Naive thymus-derived CD4-positive, alpha-beta T cell (primary cell): ENCODE measurements around the gene PHGDH. TPM values are rescaled to one million over a fixed set of nuclear protein-coding genes. Genes with fewer than 3 reads are reported as not detected.
"Not testable (repeated sequence)": the region's sequence is repeated elsewhere in the genome, so short reads cannot be mapped to it uniquely, and the experiment has no call there.

Experiments used
- ATAC-seq: fragments of 150-1000 bp; cut with Tn5 transposase; 2 replicates; pipeline ENCODE4 v1.10.0; 2021; ENCODE audit warnings: mild to moderate bottlenecking, moderate library complexity
- CTCF ChIA-PET: fragments of 350-600 bp; sonication (Branson Sonifier 250); formaldehyde crosslinking; loops from one replicate; lab custom pipeline; 2021; ENCODE audit warnings: antibody characterized with exemption; lab: Charles Lee
- POLR2A ChIA-PET: fragments of 350-600 bp; sonication (Branson Sonifier 250); formaldehyde crosslinking; loops from one replicate; lab custom pipeline; 2021; ENCODE audit warnings: antibody characterized with exemption, inconsistent platforms; lab: Charles Lee
- DNase-seq, 9 donors: peaks; one replicate each; pipeline versions ENCODE4 v3.0.0 to v3.0.0-alpha.2; 2020 to 2022; ENCODE audit warnings: mixed read lengths in 1 of 9
- H3K27ac ChIP-seq: one replicate; pipeline ENCODE4 v1.7.0; 2013; ENCODE audit warnings: mild to moderate bottlenecking, low read depth, low read length, moderate library complexity
- H3K27me3 ChIP-seq, 2 donors: one replicate each; pipeline ENCODE4 v1.7.0; 2013; ENCODE audit warnings: low read length in 2 of 2, mild to moderate bottlenecking in 2 of 2, moderate library complexity in 2 of 2; ENCODE audit not compliant: control insufficient read depth in 2 of 2, insufficient read depth in 2 of 2
- H3K36me3 ChIP-seq, 3 experiments: 1 replicate in 2 of 3; 2 replicates in 1 of 3; pipeline ENCODE4 v1.7.0; 2013; ENCODE audit warnings: low read length in 3 of 3, mild to moderate bottlenecking in 3 of 3, moderate library complexity in 1 of 3; ENCODE audit not compliant: insufficient read depth in 3 of 3, control insufficient read depth in 2 of 3
- H3K4me1 ChIP-seq, 2 donors: one replicate each; pipeline ENCODE4 v1.7.0; 2013; ENCODE audit warnings: low read length in 2 of 2, mild to moderate bottlenecking in 2 of 2, moderate library complexity in 1 of 2; ENCODE audit not compliant: control insufficient read depth in 2 of 2, insufficient read depth in 2 of 2
- H3K4me3 ChIP-seq: 2 replicates; pipeline ENCODE4 v1.7.0; 2013; ENCODE audit warnings: mild to moderate bottlenecking, low read length
- H3K9me3 ChIP-seq, 3 experiments: 1 replicate in 2 of 3; 2 replicates in 1 of 3; pipeline ENCODE4 v1.7.0; 2013; ENCODE audit warnings: low read length in 3 of 3; ENCODE audit not compliant: control insufficient read depth in 2 of 3
- H3K27ac Mint-ChIP-seq, 9 donors: one replicate each; pipeline ENCODE4 v1.8.0; 2020 to 2022; ENCODE audit warnings: mixed read lengths in 9 of 9, mild to moderate bottlenecking in 8 of 9, moderate library complexity in 5 of 9, inconsistent platforms in 2 of 9
- H3K27me3 Mint-ChIP-seq, 5 donors: one replicate each; pipeline ENCODE4 v1.8.0; 2021 to 2022; ENCODE audit warnings: mixed read lengths in 5 of 5, mild to moderate bottlenecking in 1 of 5
- H3K36me3 Mint-ChIP-seq, 5 donors: one replicate each; pipeline ENCODE4 v1.8.0; 2020 to 2022; ENCODE audit warnings: mixed read lengths in 5 of 5, mild to moderate bottlenecking in 3 of 5, inconsistent platforms in 1 of 5
- H3K4me1 Mint-ChIP-seq, 7 donors: one replicate each; pipeline ENCODE4 v1.8.0; 2020 to 2022; ENCODE audit warnings: mixed read lengths in 7 of 7, mild to moderate bottlenecking in 3 of 7, inconsistent platforms in 1 of 7
- H3K4me3 Mint-ChIP-seq, 10 donors: one replicate each; pipeline ENCODE4 v1.8.0; 2020 to 2022; ENCODE audit warnings: mild to moderate bottlenecking in 10 of 10, mixed read lengths in 10 of 10, moderate library complexity in 6 of 10, inconsistent platforms in 2 of 10
- H3K9me3 Mint-ChIP-seq, 11 donors: one replicate each; pipeline ENCODE4 v1.8.0; 2020 to 2022; ENCODE audit warnings: mixed read lengths in 11 of 11, mild to moderate bottlenecking in 4 of 11, inconsistent platforms in 1 of 11, moderate library complexity in 1 of 11
- intact Hi-C, 2 donors: fragments of 100-400 bp; cut with micrococcal nuclease; formaldehyde crosslinking; loops; one replicate each; pipeline ENCODE4 v1.15.1; 2023
- polyA plus RNA-seq, 2 donors: library from polyadenylated mRNA; unstranded; fragments of 300-500 nt; fragmentation: Illumina TruSeq; gene quantifications; one replicate each; pipeline ENCODE4 v1.2.3, GENCODE V29; 2021
- total RNA-seq, 6 experiments: library from RNA in 5 of 6; stranded (reverse) in 5 of 6; gene quantifications; 1 replicate in 5 of 6; 2 replicates in 1 of 6; pipeline ENCODE4 v1.2.3 and lab custom pipeline; 2021 to 2026

Gene PHGDH
- total and polyA plus RNA-seq, 7 experiments from 2014 or later: 6.9 to 79.5 (median 18.8) TPM

DNA sequence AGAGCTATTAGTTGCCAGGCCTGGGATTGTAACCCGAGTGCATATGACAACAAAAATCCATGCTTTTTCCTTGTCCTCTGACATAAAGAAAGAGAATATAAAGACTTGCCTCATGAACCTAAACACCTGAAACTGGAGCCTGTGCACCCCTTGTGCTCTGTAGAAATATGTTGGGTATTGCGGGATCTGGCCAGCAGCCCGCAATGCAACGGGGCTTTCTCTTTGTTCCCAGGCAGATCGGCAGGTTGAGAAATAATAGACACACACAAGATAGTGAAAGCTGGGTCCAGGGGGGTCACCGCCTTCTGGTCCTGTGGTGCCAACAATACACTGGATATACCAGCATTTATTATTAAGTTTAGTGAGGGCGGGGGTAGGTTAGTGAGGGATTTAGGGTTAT is 74.3 kb downstream of the PHGDH start:
- POLR2A ChIA-PET, H3K36me3 ChIP-seq, ATAC-seq, CTCF ChIA-PET, H3K27ac ChIP-seq, H3K9me3 ChIP-seq, DNase-seq, intact Hi-C loops, H3K4me1 ChIP-seq, H3K36me3 Mint-ChIP-seq, H3K27me3 ChIP-seq, H3K9me3 Mint-ChIP-seq, H3K4me3 ChIP-seq: not testable (repeated sequence)
- peak overlapping the region in 1 of 9 donors; percentile 69 for H3K27ac Mint-ChIP-seq
- H3K4me3 Mint-ChIP-seq: peak overlapping the region in 1 of 10 donors; percentile 29
- peaks cover 0 to 37% (median 0%) of the 10 kb centered on the region in 7 donors for H3K4me1 Mint-ChIP-seq
- H3K27me3 Mint-ChIP-seq: peaks cover 0 to 39% (median 8%) of the 10 kb centered on the region in 5 donors

DNA sequence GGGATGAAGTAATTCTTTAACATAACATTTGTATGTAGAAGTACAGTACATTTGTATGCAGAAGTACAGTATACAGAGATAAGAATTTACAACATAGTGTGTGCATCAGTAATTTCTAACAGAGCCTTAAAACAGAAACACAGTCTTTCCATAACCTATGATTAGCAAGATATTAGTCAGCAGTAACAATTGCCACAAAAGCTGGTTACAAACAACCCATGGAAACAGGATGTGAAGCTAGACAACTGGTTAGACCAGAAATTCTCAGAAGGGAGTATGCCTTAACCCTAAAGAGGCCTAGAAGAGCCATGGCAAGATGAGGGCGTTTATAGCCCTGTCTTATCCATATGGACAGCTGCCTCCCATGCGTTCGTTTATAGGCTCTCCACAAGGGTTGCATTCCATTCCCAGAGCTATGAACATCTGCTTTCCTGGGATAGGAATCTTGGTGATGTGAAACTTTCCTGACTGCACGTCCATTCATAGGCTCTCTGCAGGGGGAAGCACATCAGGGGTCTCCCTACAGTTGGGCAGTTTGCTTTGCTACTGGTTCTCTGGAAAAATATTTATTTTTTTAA is 74.8 kb downstream of the PHGDH start:
- H3K27me3 ChIP-seq, H3K36me3 ChIP-seq, H3K27ac ChIP-seq, H3K4me1 ChIP-seq, H3K4me3 ChIP-seq, CTCF ChIA-PET, POLR2A ChIA-PET, H3K9me3 Mint-ChIP-seq, ATAC-seq, H3K36me3 Mint-ChIP-seq, intact Hi-C loops, H3K9me3 ChIP-seq, DNase-seq: not testable (repeated sequence)
- H3K4me3 Mint-ChIP-seq: peak overlapping the region in 1 of 10 donors; percentile 29
- peaks cover 0 to 37% (median 0%) of the 10 kb centered on the region in 7 donors for H3K4me1 Mint-ChIP-seq
- peaks cover 0 to 34% (median 8%) of the 10 kb centered on the region in 5 donors for H3K27me3 Mint-ChIP-seq
- H3K27ac Mint-ChIP-seq: peak overlapping the region in 1 of 9 donors; percentile 69

DNA sequence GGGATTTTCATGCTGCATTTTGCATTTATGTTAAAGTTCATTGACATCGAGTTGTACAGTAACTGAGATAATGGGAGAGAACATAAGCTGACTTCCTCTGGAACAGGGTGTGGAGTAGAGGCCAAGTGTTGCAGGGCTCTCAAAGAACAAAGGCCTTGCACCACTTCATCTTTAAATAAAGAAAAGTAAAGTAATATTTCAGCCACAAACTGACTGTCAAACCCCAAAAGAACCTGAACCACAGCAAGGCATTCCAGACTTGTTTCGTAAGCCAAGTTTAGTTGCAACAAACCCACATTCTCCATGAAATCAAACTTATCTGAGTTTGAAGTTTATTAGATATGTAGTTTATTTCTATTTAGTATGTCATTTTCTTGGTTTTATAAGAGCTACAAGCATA is 76.0 kb downstream of the PHGDH start:
- Histone ChIP-seq H3K36me3 (no peaks in the 10 kb centered on the region), H3K9me3 (no peaks in the 10 kb centered on the region), H3K27ac (no peak overlapping the region), H3K4me3 (no peak overlapping the region), H3K4me1 (no peaks in the 10 kb centered on the region), H3K27me3 (no peaks in the 10 kb centered on the region)
- H3K36me3 Mint-ChIP-seq: peaks cover 0 to 1% (median 0%) of the 10 kb centered on the region in 5 donors
- H3K9me3 Mint-ChIP-seq: no peaks in the 10 kb centered on the region
- no peak overlapping the region for H3K27ac Mint-ChIP-seq
- ChIA-PET POLR2A (no interaction called here), CTCF (no interaction called here)
- peaks cover 0 to 34% (median 0%) of the 10 kb centered on the region in 7 donors for H3K4me1 Mint-ChIP-seq
- H3K4me3 Mint-ChIP-seq: no peak overlapping the region
- peaks cover 0 to 22% (median 8%) of the 10 kb centered on the region in 5 donors for H3K27me3 Mint-ChIP-seq
- no peak for DNase-seq
- intact Hi-C loops: no loop called here
- ATAC-seq: no peak

DNA sequence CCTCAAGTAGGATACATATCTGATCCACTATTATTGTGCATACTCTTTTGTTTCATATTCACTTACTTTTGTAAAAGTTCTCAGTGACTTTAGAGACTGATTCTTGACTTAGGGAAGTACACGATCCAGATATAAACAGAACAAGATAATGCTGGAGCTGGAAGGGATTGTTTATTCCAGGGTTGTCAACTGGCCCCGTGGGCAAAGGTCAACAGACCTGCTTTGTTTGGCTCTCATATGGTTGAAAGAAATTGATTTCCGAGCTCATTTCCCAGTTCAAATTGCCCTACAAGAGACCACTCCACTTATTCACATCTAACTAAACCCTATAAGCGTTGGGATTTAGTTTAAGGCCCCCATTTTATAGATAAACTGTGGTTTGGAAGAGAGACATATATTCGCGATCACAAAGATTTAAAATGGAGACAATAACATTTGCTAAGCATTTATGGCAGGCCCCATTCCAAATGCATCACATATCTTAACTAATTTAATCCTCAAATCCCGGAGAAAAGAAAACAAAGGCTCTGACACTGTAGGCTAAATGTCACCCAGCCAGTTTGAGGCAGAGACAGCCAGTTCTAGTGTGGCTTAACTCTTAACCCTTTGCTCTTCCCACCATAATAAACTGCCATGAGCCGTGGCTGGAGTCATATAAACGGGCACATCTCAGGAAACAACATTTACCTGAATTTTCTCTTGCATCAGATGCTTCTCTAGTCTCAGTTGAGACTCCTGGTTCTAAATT is 78.9 kb downstream of the PHGDH start:
- ChIA-PET POLR2A (no interaction called here), CTCF (no interaction called here)
- no peak for DNase-seq

DNA sequence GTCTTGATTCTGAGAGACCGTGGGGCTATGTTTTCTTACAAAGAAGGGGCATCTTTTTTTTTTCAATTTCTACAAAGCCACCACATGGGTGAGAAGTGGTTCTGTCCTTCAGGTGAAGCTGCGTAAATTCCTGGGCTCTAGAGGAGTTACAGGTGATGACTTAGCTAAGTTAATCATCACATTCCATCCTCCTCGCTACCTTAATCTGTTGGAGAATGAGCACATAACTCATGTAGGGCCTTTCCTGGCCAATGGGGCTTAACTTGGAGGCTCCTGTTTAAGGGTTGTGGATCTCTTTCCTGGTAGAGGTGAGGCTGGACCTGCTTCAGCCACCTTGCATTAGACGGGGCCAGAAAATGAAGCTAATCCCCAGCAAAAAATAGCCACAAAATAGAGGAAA is 79.6 kb downstream of the PHGDH start:
- Histone ChIP-seq H3K4me1 (no peaks in the 10 kb centered on the region), H3K4me3 (no peak overlapping the region), H3K27ac (no peak overlapping the region), H3K9me3 (no peaks in the 10 kb centered on the region), H3K27me3 (no peaks in the 10 kb centered on the region), H3K36me3 (no peaks in the 10 kb centered on the region)
- Mint-ChIP-seq H3K4me3 (no peak overlapping the region), H3K27me3 (peaks cover 0 to 7% (median 5%) of the 10 kb centered on the region in 5 donors), H3K36me3 (peaks cover 0 to 4% (median 0%) of the 10 kb centered on the region in 5 donors), H3K9me3 (no peaks in the 10 kb centered on the region), H3K27ac (peak overlapping the region in 1 of 9 donors; percentile 21), H3K4me1 (peaks cover 0 to 9% (median 0%) of the 10 kb centered on the region in 7 donors)
- intact Hi-C loops: no loop called here
- ATAC-seq (no peak), DNase-seq (no peak)
- ChIA-PET CTCF (interaction anchor here (0.6 kb wide), 1 partner anchor 1663 kb away, joined by 3 read pairs; no protein-coding TSS in a partner anchor), POLR2A (no interaction called here)

More for the DNA sequence above, 78.9 kb downstream of the PHGDH start:
- Histone ChIP-seq H3K27ac (no peak overlapping the region), H3K27me3 (no peaks in the 10 kb centered on the region), H3K4me3 (no peak overlapping the region), H3K4me1 (no peaks in the 10 kb centered on the region), H3K9me3 (no peaks in the 10 kb centered on the region), H3K36me3 (no peaks in the 10 kb centered on the region)
- ATAC-seq: no peak
- peaks cover 0 to 16% (median 0%) of the 10 kb centered on the region in 7 donors for H3K4me1 Mint-ChIP-seq
- H3K27ac Mint-ChIP-seq: no peak overlapping the region
- H3K4me3 Mint-ChIP-seq: no peak overlapping the region
- H3K27me3 Mint-ChIP-seq: peaks cover 0 to 7% (median 5%) of the 10 kb centered on the region in 5 donors
- H3K36me3 Mint-ChIP-seq: peaks cover 0 to 4% (median 0%) of the 10 kb centered on the region in 5 donors
- H3K9me3 Mint-ChIP-seq: no peaks in the 10 kb centered on the region
- intact Hi-C loops: no loop called here
